Kasumi-1 (cell line): ENCODE measurements around the gene FRY.

ENCODE experiments used
- DNase-seq, 2 experiments: peaks; one replicate each; lab custom pipeline; 2025; lab: John Stamatoyannopoulos, UW

FRY gene

GRCh38 chr13:32016631-32017030 lies 14.9 kb upstream of the FRY start:
- DNase-seq: no peak

- DNase-seq: peak; percentile 4
Measured at GRCh38 chr13:32017474-32017873, 14.1 kb upstream of the FRY start.

- peak; percentile 41 to 58 for DNase-seq
Measured at GRCh38 chr13:32019612-32020233, 11.9 kb upstream of the FRY start.

GRCh38 chr13:32021785-32022184 lies 9.8 kb upstream of the FRY start:
- no peak for DNase-seq

- DNase-seq: no peak
Measured at GRCh38 chr13:32022311-32022710, 9.3 kb upstream of the FRY start.

- no peak for DNase-seq
Measured at GRCh38 chr13:32023096-32023495, 8.5 kb upstream of the FRY start.

GRCh38 chr13:32023698-32024097 lies 7.9 kb upstream of the FRY start:
- DNase-seq: peak; percentile 1 to 20

GRCh38 chr13:32024750-32025149 lies 6.8 kb upstream of the FRY start:
- DNase-seq: no peak

- DNase-seq: no peak
Measured at GRCh38 chr13:32025730-32026129, 5.8 kb upstream of the FRY start.

GRCh38 chr13:32026623-32027022 lies 5.0 kb upstream of the FRY start:
- DNase-seq: no peak

- DNase-seq: no peak
Measured at GRCh38 chr13:32028711-32029110, 2.9 kb upstream of the FRY start.

- no peak for DNase-seq
Measured at GRCh38 chr13:32029684-32030083, 1.9 kb upstream of the FRY start.

GRCh38 chr13:32031815-32032370 lies 319 bp downstream of the FRY start:
- no peak for DNase-seq

- DNase-seq: no peak
Measured at GRCh38 chr13:32032759-32033158, 1.2 kb downstream of the FRY start.

- no peak for DNase-seq
Measured at GRCh38 chr13:32033744-32034143, 2.2 kb downstream of the FRY start.

GRCh38 chr13:32035716-32036115 lies 4.1 kb downstream of the FRY start:
- DNase-seq: no peak

- peak in 1 of 2 experiments; percentile 6 for DNase-seq
Measured at GRCh38 chr13:32036126-32036695, 4.6 kb downstream of the FRY start.

GRCh38 chr13:32036757-32037156 lies 5.2 kb downstream of the FRY start:
- DNase-seq: no peak

- DNase-seq: no peak
Measured at GRCh38 chr13:32037471-32037870, 5.9 kb downstream of the FRY start.

GRCh38 chr13:32038343-32038742 lies 6.8 kb downstream of the FRY start:
- no peak for DNase-seq

GRCh38 chr13:32039056-32039455 lies 7.5 kb downstream of the FRY start:
- no peak for DNase-seq

- no peak for DNase-seq
Measured at GRCh38 chr13:32039528-32039927, 8.0 kb downstream of the FRY start.

- DNase-seq: no peak
Measured at GRCh38 chr13:32040052-32040642, 8.6 kb downstream of the FRY start.
